Measurements from ENCODE around the gene ZDHHC9.

The ZDHHC9 gene

DNA sequence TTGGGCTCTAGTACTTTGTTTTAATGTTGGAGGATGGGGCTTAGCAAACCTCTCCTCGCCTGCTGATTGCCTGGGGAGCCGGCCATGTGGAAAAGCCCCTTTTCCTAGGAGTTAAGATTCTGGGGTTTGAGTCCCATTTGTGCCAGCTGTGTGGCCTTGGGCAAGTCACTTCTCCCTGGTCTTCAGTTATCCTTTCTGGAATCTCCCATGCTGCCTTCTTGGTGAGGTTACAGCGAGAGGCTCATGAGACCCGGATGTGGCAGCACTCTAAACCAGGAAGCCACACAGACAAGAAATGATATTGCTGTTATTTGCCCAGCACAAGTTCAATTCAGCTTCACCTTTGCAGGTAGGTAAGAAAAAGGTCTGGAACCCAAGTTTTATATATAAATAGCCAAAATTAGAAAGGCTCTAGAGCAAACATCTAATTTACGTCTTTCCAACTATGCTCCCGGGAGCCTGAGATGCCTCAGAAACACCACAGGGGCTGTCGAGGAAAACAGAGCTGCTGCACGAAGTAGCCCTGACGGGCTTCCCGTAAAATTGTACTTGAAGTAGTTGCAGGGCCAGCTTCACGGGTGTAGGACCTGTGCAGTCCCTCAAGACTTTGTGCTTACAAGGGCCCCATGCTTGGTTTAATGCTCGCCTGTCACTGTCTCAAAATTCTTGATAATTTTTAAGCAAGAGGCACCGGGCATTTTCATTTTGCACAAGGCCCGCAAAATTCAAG, 72.3 kb downstream of the ZDHHC9 start:
- Mint-ChIP-seq H3K4me1 (peaks cover 76% of the 10 kb centered on the region), H3K36me3 (ENCODE audit: low read depth) (peaks cover 3% of the 10 kb centered on the region), H3K27me3 (no peaks in the 10 kb centered on the region), H3K9me3 (no peaks in the 10 kb centered on the region), H3K27ac (peak overlapping the region; percentile 86), H3K4me3 (peak overlapping the region; percentile 36)
- no peak for DNase-seq
- ATAC-seq, result no peak

DNA sequence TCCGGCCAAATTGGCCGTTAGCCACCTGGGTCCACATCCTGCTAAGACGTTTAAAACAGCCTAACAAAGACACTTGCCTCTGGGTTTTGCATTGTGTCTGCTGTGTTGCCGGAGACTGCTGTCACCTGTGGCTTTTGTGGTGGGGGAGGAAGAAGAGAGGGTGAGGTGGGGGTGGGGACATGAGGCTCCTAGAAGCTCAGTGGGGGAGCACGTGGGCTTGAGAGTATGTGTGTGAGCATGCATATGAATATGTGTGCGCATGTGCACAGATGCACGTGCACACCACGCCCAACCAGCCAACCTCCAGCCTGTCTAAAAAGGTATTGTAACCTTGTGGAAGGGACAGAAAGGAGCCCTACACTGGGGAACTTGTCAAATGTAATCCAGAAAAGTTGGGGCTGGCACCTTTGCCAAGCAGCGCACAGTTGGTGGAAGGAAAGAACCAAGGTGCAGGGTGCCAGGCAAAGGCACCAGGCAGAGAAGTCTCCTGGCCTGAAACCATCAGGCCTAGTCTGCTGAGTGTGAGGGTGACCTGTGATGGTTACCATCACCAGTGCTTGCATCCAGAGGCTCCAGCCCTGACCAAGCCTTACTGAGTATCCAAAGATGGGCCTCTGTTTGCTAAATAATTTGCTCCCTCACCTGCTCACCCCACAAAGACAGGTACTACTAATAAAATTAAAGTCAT, 74.1 kb downstream of the ZDHHC9 start:
- Mint-ChIP-seq H3K9me3 (no peaks in the 10 kb centered on the region), H3K4me3 (peak overlapping the region; percentile 36), H3K27ac (peak overlapping the region; percentile 81), H3K36me3 (ENCODE audit: low read depth) (peaks cover 3% of the 10 kb centered on the region), H3K4me1 (peaks cover 68% of the 10 kb centered on the region), H3K27me3 (no peaks in the 10 kb centered on the region)
- peak; percentile 63 for DNase-seq
- peak; percentile 83 for ATAC-seq

DNA sequence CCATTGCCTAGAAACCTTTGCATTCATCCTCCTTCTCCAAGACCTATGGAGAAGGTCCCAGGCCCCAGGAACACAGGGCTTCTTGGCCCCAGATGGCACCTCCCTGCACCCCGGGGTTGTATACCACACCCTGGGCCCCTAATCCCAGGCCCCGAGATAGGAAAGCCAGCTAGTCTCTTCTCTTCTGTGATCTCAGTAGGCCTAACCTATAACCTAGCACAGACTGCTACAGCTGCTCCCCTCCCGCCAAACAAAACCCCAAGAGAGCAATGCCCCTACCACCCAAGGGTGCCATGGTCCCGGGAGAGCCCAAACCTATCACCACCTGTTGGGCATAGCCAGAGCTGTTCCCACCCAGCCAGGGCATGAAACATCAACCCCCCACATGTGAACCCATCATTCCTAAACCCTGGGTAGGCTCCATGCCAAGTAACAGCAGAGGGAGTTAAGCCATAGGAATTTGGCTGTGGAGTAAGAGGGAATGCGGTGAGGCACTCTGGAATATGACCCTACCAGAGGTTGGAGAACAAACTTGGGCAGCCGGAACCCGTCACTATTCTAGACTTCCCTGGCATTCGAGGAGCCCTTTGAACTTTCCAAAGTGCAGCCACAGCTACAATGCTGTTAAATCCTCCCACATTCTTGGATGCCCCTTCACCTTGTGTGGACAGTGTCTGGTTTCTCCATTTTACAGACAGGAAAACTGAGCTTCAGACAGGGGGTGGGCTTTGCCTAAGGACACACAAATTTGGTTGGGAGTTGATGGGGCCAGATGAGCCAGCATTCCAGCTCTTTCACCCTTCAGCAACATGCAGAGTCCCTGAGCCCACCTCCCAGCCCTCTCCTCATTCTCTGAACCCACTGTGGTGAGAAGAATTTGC, 74.9 kb downstream of the ZDHHC9 start:
- H3K9me3 Mint-ChIP-seq, result no peaks in the 10 kb centered on the region
- ATAC-seq (no peak), DNase-seq (no peak)
- H3K36me3 Mint-ChIP-seq (ENCODE audit: low read depth), result peaks cover 3% of the 10 kb centered on the region
- peak overlapping the region; percentile 36 for H3K4me3 Mint-ChIP-seq
- H3K27ac Mint-ChIP-seq, result peak overlapping the region; percentile 81
- no peaks in the 10 kb centered on the region for H3K27me3 Mint-ChIP-seq
- peaks cover 60% of the 10 kb centered on the region for H3K4me1 Mint-ChIP-seq

DNA sequence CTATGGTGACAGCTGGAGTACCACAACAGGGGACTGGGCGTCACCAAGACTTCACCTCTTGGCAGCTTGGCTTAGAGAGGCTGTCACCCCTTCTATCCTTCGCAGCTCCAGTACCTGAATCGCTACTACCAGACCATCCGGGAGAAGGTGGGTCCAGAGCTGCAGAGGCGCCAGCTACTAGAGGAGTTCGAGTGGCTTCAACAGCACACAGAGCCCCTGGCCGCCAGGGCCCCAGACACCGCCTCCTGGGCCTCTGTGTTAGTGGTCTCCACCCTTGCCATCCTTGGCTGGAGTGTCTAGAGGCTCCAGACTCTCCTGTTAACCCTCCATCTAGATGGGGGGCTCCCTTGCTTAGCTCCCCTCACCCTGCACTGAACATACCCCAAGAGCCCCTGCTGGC, 75.5 kb downstream of the ZDHHC9 start:
- Mint-ChIP-seq H3K27me3 (no peaks in the 10 kb centered on the region), H3K9me3 (no peaks in the 10 kb centered on the region), H3K4me1 (peaks cover 55% of the 10 kb centered on the region), H3K27ac (no peak overlapping the region), H3K36me3 (ENCODE audit: low read depth) (peaks cover 3% of the 10 kb centered on the region), H3K4me3 (no peak overlapping the region)
- ATAC-seq (no peak), DNase-seq (no peak)

DNA sequence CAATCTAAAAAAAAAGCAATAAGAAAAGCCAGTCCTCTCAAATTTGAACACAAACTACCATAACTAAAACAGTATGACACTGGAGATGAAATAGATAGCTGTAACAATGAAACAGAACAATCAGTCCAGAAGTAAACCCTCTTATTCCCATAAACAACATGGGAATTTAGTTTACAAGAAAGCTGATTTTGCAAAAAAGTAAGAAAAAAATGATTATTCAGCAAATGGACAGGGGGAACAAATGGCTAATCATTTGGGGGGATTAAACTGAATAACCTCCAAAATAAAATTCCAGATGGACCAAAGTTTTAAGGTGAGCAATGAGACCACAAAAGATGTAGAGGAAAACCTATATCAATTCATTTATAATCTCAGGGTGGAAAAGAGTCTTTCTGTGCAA, 80.0 kb downstream of the ZDHHC9 start:
- no peaks in the 10 kb centered on the region for H3K36me3 Mint-ChIP-seq (ENCODE audit: low read depth)
- peaks cover 43% of the 10 kb centered on the region for H3K4me1 Mint-ChIP-seq
- no peaks in the 10 kb centered on the region for H3K9me3 Mint-ChIP-seq
- ATAC-seq (no peak), DNase-seq (no peak)
- H3K4me3 Mint-ChIP-seq, result no peak overlapping the region
- no peak overlapping the region for H3K27ac Mint-ChIP-seq
- no peaks in the 10 kb centered on the region for H3K27me3 Mint-ChIP-seq

DNA sequence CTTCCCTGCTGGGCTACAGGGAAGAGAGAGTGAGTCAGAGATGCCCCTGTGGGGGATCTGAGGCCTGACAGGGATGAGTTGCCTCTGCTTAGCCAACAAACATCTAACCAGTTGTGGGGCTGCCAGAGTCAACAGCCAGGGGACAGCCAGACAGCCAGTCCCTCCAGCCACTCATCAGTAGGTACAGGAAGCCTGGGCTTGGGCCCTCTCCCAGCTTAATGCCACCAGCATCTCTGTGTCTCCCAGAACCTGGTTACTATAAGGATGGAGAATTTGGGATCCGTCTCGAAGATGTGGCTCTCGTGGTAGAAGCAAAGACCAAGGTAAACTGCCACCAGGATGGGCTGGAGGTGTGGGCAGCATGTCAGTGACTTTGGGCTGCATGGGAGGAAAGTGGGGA, 81.2 kb downstream of the ZDHHC9 start:
- Mint-ChIP-seq H3K27me3 (no peaks in the 10 kb centered on the region), H3K27ac (peak overlapping the region; percentile 39), H3K36me3 (ENCODE audit: low read depth) (no peaks in the 10 kb centered on the region), H3K4me1 (peaks cover 44% of the 10 kb centered on the region), H3K4me3 (no peak overlapping the region), H3K9me3 (no peaks in the 10 kb centered on the region)
- ATAC-seq (no peak), DNase-seq (no peak)

DNA sequence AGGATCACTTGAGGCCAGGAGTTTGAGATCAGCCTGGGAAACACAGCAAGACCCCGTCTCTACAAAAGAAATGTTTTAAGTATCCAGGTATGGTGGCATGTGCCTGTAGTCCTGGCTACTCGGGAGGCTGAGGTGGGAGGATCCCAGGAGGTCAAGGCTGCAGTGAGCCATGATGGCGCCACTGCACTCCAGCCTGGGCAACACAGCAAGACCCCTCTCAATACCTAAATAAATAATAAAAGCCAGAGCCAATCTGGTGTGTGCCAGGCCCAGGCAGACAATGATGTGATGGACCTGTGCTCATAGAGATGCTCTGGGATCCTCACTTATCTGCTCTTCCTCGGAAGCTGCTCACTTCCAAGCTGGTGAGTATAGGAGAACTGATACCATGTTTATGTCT, 82.1 kb downstream of the ZDHHC9 start:
- ATAC-seq, result no peak
- Mint-ChIP-seq H3K27ac (no peak overlapping the region), H3K36me3 (ENCODE audit: low read depth) (no peaks in the 10 kb centered on the region), H3K27me3 (no peaks in the 10 kb centered on the region), H3K9me3 (no peaks in the 10 kb centered on the region), H3K4me1 (peaks cover 44% of the 10 kb centered on the region), H3K4me3 (no peak overlapping the region)
- DNase-seq, result no peak

DNA sequence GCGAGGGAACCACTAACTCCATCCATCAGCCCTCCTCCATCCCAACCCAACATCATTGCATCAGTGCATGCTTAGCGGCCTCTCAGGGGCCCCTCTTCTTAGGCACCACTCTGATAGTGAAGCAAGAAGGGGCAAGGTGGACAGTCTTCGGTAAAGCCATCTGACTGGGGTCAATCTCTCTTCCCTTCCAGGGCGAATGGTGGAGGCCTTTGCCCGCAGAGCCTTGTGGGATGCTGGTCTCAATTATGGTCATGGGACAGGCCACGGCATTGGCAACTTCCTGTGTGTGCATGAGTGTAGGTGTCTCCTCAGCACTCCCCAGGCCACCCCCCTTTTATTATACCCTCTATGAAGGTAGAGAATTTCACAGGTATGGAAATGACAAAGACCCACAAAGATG, 82.7 kb downstream of the ZDHHC9 start:
- no peaks in the 10 kb centered on the region for H3K36me3 Mint-ChIP-seq (ENCODE audit: low read depth)
- H3K27ac Mint-ChIP-seq, result no peak overlapping the region
- peaks cover 47% of the 10 kb centered on the region for H3K4me1 Mint-ChIP-seq
- H3K4me3 Mint-ChIP-seq, result no peak overlapping the region
- no peaks in the 10 kb centered on the region for H3K27me3 Mint-ChIP-seq
- H3K9me3 Mint-ChIP-seq, result no peaks in the 10 kb centered on the region
- ATAC-seq, result no peak
- DNase-seq, result no peak

DNA sequence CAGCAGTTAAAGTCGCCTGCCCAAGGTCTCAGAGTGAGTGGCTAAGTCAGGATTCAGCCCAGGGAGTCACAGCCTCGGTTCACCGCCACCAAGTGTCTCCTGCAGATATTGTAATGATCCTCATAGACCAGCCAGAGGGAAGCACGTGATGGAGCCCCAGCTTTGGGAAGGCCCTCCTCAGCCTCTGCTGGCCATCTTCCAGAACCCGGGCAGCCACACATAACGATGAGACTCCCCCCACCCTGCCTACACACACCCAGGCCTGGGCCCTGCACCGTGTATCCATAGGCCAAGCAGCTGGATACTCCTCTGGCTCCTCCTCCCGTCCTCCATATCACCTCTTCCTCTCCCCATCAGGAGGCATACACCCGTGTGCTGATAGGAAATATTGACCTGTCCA, 83.5 kb downstream of the ZDHHC9 start:
- peak overlapping the region; percentile 82 for H3K27ac Mint-ChIP-seq
- DNase-seq (no peak), ATAC-seq (no peak)
- no peaks in the 10 kb centered on the region for H3K27me3 Mint-ChIP-seq
- no peaks in the 10 kb centered on the region for H3K36me3 Mint-ChIP-seq (ENCODE audit: low read depth)
- no peaks in the 10 kb centered on the region for H3K9me3 Mint-ChIP-seq
- peaks cover 49% of the 10 kb centered on the region for H3K4me1 Mint-ChIP-seq
- H3K4me3 Mint-ChIP-seq, result peak overlapping the region; percentile 32

DNA sequence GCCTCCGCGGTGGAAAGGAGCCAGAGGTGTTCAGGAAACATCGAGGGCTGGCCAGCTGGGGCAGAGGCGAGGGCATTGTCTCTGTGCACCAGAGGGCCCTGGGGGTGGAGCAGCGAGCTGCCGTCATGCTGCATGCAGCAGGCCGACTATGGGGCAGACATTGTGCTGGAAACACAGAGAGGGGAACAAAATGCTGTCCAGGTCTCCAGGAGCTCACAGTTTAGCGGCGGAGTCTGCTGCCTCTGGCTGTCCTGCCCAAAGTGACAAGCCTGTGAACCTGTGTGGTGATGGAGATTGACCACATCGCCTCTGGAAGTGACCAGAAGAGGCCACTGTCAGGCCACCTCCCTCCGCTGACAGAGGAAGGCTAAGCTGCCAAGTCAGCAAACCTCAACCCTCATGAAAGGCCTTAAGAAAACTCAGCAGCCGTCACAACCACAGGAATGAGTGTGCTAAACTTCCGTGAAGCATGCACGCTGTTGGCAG, 84.1 kb downstream of the ZDHHC9 start:
- Mint-ChIP-seq H3K36me3 (ENCODE audit: low read depth) (no peaks in the 10 kb centered on the region), H3K27ac (peak overlapping the region; percentile 82), H3K4me1 (peaks cover 51% of the 10 kb centered on the region), H3K27me3 (no peaks in the 10 kb centered on the region), H3K9me3 (no peaks in the 10 kb centered on the region), H3K4me3 (peak overlapping the region; percentile 32)
- DNase-seq, result peak; percentile 51
- ATAC-seq, result peak; percentile 79

DNA sequence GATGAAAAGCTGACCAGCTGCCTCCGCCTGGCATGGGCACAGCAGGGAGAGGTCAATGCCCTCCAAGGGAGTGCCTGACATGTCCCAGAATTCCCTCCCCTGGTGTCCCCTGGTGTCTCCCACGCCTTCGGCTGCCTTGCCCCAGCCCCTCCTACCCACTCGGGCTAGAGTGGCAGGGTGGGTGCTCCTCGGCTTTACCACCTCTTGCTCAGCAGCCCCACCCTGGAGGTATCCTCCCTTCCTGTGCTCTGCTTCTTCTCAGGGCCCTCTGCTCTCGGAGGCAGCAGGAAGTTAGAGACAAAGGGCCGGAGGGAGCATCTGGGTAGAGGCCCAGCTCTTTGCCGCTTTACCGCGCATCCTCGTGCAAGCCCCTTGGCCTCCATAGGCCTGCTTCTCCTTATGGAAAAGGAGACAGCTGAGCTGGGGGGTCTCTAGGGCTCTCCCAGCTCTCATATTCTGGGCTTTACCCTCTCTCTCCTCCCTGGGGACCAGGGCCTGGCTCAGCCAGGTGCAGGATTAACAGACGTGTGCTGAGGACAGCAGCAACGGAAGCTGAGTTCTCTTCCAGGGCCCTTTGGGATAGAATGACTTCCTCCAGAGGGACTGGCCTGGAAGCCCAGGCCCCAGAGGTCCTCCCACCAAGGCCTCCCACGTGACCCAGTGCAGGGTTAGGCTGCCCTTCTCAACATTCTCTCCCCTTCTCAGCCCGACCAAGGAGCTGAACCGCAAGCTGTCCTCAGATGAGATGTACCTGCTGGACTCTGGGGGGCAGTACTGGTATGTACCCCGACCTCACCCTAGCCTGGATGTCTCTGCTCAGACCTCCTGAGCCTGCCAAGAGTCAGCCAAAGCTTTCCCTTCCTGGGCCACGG, 87.7 kb downstream of the ZDHHC9 start:
- H3K4me1 Mint-ChIP-seq, result peaks cover 52% of the 10 kb centered on the region
- DNase-seq (no peak), ATAC-seq (peak; percentile 61)
- H3K27ac Mint-ChIP-seq, result peak overlapping the region; percentile 75
- no peaks in the 10 kb centered on the region for H3K36me3 Mint-ChIP-seq (ENCODE audit: low read depth)
- peak overlapping the region; percentile 4 for H3K4me3 Mint-ChIP-seq
- no peaks in the 10 kb centered on the region for H3K27me3 Mint-ChIP-seq
- H3K9me3 Mint-ChIP-seq, result no peaks in the 10 kb centered on the region

DNA sequence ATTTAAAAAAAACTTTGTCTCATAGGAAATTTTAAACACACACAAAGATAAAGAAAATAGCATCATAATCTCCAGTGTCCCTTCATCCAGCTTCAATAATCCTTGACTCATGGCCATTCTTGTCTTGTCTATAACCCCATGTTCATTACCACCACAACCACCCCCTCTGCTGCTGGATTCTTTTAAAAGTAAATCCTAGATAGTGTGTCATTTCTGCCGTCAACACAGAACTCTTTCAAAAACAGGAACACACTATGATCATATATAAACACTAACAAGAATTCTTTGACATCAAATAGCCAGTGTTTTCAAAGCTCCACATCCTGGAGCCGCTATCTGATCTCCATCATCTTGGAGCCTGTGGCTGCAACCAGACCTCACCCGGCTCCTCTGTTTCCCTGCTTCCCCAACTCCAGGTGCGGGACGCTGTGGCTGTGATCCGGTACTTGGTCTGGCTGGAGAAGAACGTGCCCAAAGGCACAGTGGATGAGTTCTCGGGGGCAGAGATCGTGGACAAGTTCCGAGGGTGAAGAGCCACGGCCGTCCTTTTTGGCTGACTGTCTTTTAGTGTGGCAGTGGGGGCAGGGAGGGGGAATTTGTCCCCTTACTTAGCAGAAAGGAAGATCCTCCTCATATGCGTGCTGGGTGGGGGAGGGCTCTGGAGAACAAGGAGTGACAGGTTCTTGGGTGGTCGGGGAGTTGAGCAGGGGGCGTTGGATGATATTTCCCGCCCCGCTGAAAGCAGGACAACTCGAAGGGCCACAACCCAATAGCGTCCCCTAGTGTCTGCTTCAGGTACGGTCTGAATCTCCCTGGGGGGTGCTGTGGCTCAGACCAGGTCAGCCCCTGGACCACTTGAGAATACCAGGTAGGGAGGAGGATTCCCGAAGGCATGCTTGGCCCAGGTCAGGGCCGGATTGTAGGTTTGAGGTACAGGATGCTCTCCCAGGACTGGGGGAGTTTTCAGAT, 89.3 kb downstream of the ZDHHC9 start:
- H3K9me3 Mint-ChIP-seq, result no peaks in the 10 kb centered on the region
- H3K36me3 Mint-ChIP-seq (ENCODE audit: low read depth), result no peaks in the 10 kb centered on the region
- peaks cover 36% of the 10 kb centered on the region for H3K4me1 Mint-ChIP-seq
- DNase-seq, result no peak
- H3K27me3 Mint-ChIP-seq, result no peaks in the 10 kb centered on the region
- no peak overlapping the region for H3K27ac Mint-ChIP-seq
- ATAC-seq, result no peak
- no peak overlapping the region for H3K4me3 Mint-ChIP-seq

Data from activated naive CD8-positive, alpha-beta T cell treated with anti-CD3 and anti-CD28 coated beads, Interleukin-2, amount 50 U/mL, for 24 hours (primary cell).